Stimulated activated CD4-positive, alpha-beta T cell treated with anti-CD3 and anti-CD28 coated beads, Interleukin-2, amount 100 ng/mL, for 24 hours (primary cell): ENCODE results near the gene PANK4.
"Not testable (repeated sequence)": the region's sequence is repeated elsewhere in the genome, so short reads cannot be mapped to it uniquely, and the experiment has no call there.

Experiments used
- DNase-seq, 2 donors: peaks; one replicate each; pipeline ENCODE4 v3.0.0-alpha.2; 2020

The PANK4 gene

DNA sequence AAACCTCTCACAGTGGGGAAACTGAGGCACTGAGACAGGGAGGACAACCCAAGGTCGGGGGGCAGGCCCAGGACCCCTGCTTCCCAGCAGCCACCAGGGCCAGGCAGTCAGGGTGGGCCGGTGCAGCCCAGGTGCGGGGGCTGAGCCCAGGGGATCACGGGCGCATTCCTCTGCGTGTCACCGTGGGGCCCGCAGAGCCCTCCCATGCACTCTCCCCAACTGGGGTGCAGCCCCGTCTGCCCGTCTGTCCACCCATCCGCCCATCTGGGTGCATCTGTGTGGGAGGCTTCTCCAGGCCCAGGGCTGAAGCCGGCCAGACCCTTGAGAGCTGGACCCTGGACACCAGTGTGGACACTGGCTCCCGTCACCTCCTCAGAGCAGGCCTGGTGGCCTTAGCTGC is 53.2 kb downstream of the PANK4 start:
- DNase-seq = no peak

DNA sequence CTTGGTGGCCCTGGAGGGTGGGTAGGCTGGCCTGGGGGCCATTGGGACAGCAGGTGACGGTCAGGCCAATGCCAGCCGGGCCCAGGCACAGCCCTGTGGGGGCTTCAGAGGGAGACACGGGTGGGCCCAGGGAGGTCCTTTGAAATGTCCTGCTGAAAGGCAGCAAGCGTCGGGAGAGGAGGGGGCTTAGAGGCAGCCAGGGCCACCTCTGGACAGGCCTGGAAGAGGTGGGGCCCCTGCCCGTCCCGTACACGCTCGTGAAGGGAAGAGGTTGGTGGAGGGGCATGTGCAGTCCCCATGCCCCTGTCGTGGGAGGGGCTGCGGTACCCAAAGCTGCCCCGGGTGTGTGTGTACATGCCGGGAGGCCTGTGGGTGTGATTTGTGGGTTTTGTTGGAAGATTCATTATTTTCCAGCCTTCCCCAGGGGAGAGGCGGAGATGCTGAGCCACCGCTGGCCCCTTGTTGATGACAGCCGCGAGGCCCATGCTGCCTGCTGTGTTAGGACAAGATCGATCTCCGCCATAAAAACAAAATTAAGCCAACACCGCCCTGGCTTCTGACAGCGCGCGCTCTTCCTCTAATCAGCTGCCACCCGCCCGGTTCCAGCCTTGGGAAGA is 53.7 kb downstream of the PANK4 start:
- no peak for DNase-seq

DNA sequence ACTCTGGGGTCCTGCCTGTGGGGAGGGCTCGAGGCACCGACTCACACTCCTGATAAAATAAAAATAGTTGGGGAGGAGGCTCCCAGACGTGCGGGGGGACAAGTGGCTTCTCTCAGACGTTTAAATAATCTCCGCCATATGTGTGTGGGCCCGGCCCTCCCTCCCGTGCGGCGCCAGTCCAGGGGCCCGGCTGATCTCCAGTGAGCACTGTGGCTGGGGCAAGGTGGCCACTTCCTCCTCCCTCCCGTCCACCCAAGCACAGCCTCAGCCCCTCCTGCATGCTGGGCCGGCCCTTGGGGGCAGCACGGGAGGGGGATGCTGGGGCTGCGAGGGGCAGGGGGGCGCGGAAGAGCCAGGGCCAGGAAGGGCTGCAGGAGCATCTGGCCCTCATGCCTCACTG is 54.3 kb downstream of the PANK4 start:
- DNase-seq = no peak

GRCh38 chr1:2471587-2472001 is 54.8 kb downstream of the PANK4 start:
- no peak for DNase-seq

DNA sequence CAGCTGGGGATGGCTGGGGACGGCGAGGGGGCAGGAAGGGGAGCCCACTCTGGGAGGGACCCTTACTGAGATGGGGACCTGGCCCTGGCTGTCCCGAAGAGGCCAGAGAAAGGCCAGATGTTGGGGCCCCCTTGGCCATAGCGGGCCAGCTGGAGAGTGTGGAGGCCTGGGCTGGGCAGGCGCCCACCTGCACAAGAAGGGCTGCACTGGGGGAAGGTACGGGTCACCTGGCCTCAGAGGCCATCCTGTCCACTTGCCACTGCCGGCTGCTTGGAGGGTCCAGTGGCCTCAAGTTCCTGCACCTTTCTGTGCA is 55.3 kb downstream of the PANK4 start:
- DNase-seq = no peak

DNA sequence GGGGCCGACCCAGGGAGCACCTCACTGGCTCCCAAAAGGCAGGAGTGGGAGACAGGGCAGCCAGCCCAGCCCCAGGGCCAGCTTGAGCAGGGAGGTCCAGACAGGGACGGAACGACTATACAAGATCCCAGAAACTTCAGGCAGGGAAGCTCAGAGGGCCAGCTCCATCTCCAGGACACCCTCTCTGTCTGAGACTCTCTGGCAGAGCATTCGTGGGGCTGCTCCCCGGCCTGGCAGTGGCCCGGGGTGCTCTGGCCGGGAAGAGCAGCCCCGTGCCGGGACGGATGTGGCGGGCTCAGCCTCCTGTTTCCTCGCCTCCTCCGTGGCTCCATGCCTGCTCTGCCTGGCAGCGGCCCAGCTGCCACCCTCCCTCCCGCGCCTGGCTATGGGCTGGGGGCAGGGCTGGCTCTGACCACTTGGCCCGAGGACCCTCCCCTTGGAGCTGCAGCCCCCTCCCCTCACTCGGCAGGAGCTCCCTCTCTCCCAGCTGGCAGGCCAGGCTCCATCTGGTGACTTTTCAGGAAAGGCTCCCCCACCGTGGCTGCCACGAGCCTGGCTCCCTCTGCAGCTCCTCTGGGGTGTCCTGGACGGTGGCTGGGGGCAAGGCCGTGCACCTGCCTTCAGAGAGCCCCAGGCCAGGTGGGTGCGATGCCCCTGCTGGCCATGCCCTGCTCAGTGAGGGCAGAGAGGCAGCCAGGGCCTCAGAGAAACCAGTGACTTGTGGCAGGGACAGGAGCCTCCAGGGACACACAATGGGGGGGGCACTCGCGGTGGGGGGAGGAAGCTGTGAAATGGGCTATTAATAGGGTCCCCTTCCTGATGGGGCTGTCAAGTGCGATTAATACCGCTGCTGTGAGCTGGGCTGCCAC is 55.9 kb downstream of the PANK4 start:
- DNase-seq = no peak

- DNase-seq = no peak
Measured at GRCh38 chr1:2469103-2469940, 57.1 kb downstream of the PANK4 start.

GRCh38 chr1:2468540-2468939 is 57.9 kb downstream of the PANK4 start:
- DNase-seq = no peak

DNA sequence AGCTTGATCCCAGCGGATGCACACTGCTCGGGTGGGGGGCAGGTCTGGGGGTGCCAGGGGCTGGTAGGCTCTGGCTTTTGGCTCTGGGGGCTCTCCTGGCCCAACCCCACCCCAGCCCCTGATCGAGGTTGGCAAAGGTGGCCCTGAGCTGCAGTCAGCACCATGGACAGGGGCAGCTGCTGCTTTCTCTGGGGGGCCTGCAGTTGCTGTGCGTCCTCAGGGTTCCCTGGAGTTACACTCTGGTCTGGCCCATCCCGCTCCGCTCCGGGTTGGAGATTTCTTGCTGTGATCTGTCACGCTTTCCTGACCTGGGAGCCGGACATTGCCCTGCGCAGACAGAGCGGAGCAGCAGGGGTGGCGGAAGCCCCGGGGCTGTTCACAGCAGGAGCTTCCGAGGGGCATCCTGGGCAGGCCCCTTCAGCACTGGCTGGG is 58.3 kb downstream of the PANK4 start:
- peak; percentile 37 to 47 for DNase-seq

DNA sequence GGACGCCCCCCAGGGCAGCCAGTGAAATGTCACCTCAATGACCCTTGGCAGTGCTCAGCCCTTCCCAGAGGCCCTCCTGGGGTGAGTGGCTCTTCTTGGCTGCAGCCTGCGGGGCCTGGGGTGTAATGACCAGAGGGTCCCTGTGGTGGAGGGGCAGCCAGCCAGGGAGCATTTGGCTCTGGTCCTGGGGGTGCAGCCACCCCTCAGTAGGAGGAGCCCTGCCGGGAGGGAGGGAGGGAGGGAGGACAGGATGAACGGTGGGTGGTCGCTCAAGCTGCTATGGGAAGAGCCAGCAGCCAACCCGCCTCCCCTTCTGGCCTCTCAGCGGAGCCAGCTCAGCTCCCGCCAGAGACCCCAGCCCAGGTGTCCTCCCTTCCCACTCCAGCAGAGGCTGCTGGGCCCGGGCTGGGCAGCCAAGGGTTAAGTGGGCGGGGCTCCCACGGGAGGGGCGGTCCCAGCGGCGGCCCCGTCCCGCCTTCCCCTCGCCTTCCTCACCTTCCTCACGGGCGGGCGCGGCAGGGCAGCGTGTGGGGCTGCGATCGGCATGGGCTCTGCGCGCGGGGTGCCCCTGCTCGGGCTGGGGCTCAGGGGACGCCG is 59.3 kb downstream of the PANK4 start:
- DNase-seq = peak; percentile 39 to 57

- DNase-seq = no peak
Measured at GRCh38 chr1:2466270-2466665, 60.1 kb downstream of the PANK4 start.

- no peak for DNase-seq
Measured at GRCh38 chr1:2465371-2466269, 60.8 kb downstream of the PANK4 start.

DNA sequence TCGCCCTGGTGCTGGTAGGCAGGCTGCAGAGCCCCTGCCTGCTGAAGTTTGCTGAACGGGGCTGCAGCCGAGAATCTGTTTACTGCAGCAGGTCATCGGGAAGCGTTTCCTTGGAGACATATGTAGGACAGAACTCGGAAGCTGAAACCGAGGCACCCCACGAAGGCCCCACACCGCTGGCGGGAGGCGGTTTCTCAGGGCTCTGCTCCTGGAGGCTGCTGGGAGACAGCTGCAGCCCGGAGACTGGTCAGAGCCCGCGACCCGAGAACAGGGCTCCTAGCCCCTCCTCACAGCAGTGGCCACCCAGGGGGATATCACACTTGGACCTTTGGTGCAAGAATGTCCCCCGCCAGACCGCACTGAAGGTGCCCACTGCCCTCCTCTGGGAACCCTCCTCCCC is 63.0 kb downstream of the PANK4 start:
- DNase-seq = no peak

- no peak for DNase-seq
Measured at GRCh38 chr1:2462819-2463218, 63.6 kb downstream of the PANK4 start.

DNA sequence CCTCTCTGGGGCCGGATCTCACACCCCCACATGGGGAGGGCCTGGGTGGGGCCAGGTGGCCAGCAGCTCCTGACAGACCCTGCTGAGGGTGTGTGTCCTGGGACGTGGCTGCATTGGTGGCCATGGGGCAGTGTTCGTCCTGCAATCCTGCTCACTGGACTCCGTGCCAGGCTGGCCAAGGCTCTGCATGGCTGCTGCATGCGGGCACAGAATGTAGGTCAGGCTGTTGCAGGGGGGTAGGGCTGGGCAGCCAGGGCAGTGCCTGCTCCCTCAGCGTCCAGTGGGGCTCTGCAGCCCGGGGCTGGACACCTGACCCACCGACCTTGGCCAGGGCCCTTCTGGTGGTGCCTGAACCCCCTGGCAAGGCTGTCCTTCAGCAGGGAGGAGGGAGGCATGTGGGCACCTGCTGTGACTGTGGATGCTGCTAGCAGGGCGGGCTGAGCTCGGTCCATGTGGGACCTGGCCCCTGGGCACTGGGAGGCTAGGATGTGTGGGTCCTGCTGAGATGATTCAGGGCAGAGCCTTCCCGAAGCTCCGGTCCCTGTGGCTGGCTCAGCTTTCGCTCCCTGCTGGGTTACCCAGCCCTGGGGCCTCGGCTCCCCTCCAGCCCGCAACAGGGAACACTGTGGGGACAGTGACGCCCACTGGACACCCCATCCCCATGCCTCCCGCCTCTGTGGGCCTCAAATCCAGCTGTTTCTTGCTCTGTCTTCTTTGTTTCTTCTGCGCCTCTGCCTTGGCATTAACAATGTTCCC is 65.2 kb downstream of the PANK4 start:
- no peak for DNase-seq

GRCh38 chr1:2460203-2460602 is 66.2 kb downstream of the PANK4 start:
- DNase-seq = no peak

DNA sequence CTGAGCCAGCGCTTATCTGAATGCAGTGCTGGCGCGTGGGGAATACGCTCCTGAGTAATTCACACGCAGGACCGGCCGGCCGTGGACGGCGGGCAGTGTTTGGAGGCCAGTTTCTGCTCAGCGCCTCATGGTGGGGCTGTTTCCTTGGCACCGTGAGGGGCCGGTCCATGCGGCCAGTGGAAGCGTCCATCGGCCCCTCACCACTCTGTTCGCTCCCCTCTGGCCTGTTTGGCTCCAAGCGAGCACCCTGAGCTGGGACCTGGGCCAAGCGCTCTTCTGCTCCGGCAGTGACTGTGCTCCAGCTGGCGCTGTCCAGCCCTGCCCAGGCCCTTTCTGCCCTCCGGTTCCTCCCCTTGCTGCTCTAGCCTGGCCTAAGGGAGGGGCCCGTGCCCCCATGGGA is 66.6 kb downstream of the PANK4 start:
- DNase-seq = no peak

DNA sequence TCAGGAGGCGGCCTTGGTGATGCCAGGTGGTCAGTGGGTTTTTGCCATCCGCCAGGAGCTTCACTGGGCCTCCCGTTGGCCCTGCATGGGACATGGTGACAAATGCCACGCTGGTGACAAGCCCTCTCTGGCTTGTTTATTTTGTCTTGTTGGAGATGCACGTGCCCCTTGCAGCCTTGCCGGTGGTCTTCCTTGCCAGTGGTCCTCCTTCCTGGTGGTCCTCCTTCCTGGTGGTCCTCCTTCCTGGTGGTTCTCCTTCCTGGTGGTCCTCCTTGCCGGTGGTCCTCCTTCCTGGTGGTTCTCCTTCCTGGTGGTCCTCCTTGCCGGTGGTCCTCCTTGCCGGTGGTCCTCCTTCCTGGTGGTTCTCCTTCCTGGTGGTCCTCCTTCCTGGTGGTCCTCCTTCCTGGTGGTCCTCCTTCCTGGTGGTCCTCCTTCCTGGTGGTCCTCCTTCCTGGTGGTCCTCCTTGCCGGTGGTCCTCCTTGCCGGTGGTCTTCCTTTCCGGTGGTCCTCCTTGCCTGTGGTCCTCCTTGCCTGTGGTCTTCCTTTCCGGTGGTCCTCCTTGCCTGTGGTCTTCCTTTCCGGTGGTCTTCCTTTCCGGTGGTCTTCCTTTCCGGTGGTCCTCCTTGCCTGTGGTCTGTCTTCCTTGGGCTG is 67.2 kb downstream of the PANK4 start:
- DNase-seq = not testable (repeated sequence)

- no peak for DNase-seq
Measured at GRCh38 chr1:2458687-2459086, 67.7 kb downstream of the PANK4 start.
